Globus pallidus (tissue), 1 donor: Measurements from ENCODE around the gene HDHD3.
"Not testable (repeated sequence)": the region's sequence is repeated elsewhere in the genome, so short reads cannot be mapped to it uniquely, and the experiment has no call there.

Source experiments
- DNase-seq: peaks from one replicate; pipeline ENCODE4 v3.0.0-alpha.2; 2015; ENCODE audit warnings: low spot score

The HDHD3 gene

DNA sequence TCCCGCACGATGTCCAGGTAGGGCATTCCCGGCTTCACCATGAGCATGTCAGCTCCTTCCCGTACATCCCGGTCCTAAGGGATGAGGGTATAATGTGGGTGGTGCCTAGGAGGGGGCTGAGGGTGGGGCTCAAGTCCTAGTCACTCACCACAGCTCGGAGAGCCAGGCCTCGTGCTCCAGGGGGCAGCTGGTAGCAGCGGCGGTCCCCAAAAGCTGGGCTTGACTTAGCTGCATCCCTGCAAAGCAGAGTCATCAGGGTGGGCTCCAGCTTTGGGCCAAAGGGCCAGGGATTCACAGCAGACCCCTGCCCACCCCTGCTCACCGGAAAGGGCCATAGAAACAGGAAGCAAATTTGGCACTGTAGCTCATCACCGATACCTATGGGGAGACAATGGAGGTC lies 12.7 kb upstream of the HDHD3 start:
- DNase-seq: no peak

DNA sequence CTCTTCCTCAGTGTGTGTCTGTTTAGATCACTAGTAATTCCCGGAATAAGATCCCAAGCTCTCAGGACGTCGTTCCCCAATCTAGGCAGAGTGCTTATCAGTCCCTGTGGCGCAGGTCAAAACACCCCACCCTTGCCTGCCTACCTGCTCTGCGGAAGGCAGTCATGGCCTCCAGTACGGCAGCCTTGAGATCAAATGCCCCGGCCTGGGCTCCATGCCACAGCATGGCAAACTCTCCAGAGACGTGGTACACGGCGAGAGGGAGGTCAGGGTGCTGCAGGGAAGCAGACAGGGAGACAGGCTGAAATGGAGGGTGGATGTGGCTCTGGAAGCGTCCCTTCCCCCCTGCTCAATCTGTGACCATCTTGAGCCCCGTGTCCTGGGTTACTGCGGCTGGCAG lies 12.0 kb upstream of the HDHD3 start:
- no peak for DNase-seq

DNA sequence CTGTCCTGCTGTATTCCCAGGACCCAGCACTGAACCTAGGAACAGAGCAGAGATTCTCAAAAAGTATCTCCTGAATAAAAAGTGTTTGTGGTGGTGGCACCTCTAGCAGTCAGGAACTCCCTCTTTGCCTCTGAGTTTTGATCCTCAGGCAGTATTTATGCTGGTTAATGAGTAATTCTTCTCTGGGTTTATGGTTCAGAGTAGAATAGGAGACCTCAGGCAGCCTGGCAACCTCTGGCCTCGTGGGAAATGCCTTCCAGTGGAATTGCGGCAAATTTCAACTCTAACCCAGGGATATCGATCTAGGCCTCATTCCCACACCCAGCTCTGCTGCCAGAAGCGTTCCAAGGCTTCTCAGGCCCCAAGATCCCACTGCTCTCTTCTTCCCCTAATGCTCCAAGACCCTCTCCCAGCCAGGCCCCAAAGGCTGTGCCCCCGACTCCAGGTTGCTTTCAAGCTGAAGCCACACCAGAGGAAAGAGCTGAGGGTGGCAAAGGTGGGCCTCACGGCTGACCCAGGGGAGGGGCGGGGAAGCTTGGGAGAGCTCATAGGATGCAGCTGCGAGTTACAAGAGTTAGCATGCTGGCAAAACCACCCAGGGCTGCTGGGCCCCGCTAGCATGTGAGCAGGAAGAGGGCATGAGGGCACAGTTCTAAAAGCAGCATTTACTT lies 10.9 kb upstream of the HDHD3 start:
- DNase-seq: no peak

DNA sequence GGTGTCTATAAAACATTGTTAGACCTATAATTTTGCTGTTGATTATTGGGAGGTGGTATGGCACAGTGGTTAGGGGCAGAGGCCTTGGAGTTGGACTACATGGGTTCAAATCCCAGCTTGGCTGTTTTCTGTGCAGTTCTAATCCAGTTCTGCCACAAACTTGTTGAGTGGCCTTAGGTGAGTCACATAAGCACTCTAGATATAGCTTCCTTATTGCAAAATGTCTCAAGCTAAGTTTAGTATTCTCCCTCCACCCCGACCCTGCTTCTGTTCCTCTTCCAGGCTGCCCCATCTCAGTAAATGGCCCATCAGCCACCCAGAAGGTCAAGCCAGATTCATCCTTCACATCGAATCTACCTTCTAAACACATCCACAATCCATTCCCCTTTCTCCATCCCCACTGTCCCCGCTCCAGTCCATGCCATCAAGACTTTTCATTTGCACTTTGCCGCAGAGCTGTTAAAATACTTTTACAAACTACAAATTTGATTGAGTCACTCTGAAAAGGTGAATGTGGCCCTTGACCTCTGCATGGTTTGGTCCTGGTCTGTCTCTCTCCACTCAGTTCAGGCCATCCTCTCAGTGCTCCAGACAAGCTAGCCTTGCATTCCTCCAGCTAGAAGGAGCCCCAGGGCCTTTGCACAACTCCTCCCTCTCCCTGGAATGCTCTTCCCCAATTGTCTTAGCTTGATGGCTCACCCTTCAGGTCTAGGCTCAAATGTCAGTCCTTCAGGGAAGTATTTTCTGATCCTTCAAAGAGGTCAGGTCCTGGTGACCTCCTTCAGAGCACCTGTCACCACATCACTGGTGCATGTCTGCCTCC lies 10.0 kb upstream of the HDHD3 start:
- DNase-seq: no peak

- no peak for DNase-seq
These were observed 5.2 kb upstream of the HDHD3 start for GRCh38 chr9:113381909-113382411.

- DNase-seq: not testable (repeated sequence)
These were observed 4.7 kb upstream of the HDHD3 start for GRCh38 chr9:113381441-113381840.

DNA sequence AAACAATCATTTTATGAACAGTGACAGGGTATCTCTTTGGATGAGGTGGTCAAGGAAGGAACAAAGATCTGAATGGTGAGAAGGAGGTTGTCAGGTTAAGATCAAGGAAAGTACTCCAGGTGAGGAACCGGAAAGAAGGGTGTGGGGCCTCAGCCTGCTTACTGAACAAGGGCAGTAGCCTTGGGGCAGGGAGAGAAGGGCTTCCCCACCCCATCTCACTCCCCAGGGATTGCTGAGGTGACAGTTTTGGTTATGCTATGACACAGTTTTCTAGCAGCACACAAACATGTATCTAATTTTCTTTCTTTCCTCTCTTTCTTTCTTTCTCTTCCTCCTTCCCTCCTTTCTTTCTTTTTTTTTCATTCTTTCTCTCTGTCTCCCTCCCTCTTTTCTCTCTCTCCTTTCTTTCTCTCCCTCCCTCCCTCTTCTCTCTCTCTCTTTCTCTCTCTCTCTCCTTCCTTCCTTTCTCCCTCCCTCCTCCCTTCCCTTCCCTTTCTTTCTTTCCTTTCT lies 4.1 kb upstream of the HDHD3 start:
- no peak for DNase-seq

DNA sequence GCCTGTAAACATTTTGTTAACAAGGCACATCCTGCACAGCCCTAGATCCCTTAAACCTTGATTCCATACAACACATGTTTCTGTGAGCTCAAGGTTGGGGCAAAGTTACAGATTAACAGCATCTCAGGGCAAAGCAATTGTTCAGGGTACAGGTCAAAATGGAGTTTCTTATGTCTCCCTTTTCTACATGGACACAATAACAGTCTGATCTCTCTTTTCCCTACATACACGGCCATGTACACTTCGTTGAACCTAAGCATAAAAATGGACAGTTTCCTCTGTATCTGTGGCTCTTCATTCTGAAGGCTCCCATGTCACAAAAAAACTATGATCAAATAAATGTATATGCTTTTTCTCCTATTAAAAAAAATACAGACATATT lies 3.0 kb upstream of the HDHD3 start:
- not testable (repeated sequence) for DNase-seq

- DNase-seq: not testable (repeated sequence)
These were observed 2.5 kb upstream of the HDHD3 start for GRCh38 chr9:113379094-113379828.

DNA sequence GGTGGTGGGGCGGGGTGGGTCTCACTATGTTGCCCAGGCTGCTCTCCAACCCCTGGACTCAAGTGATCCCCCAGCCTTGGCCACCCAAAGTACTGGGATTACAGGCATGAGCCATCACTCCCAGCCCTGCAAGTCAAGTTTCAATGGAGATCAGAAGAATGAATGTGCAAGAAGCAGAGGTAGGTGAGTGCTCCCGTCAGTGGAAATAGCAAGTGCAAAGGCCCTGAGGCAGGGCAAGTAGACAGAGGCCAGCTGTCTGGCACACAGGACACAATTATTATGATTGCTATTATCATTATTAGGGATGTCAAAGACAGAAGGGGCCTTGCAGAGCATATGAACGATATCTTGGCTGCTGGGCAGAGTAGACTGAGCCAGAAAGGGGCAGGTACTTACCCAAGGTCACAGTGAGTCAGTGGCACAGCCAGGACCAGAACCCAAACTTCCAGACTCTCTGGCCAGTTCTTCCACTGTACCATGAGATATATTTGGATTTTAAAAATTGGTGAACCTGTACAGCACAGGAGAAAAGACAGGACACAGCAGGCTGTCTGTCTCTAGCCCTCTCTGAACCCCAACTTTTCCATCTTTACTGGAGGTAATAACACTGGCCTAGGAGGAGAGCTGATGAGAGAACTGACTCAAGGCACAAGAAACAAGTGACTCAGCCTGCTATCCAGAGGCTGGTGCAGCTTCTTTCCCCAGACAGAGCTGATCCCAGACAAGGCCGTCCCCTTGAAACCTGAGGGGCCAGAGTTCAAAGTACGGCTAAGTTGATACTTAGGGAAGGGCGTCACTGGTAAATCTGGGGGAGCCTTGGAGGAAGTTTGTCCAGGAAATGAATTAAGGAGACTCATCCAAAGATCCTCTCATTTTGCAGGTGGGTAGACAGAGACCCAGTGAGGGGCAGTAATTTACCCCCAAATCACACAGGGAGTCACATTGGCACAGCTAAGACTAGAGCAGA lies 1.4 kb downstream of the HDHD3 start:
- no peak for DNase-seq

DNA sequence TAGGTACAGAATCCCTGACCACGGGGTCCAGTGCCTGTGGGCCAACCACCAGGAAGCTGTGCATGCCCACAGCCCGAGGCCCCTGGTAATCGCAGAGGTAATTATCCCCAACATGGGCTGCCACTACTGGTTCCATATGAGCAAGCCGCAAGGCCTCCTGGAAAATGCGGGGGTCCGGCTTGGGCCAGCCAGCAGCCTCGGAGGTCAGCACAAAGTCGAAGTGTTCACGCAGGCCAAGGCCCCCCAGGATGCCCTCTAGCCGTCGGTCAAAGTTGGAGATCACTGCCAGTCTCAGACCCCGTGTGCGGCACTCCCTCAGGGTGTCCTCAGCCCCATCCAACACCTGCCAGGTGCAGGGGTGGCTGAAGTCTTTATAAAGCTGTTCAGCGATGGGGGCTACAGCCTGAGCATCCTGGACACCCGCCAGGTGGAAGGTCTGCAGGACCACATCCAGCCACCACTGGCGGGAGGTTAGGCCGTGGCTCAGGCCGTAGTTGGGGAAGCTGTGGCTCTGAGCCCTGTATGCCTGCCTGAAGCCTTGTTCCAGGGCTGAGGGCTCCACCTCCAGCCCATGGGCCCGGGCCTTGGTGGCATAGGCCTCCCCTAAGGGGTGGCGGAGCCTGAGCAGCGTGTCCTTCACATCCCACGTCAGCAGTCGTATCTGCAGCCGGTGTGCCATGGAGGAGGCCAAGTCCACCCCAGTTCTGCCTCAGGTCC lies 3.0 kb downstream of the HDHD3 start:
- no peak for DNase-seq

- no peak for DNase-seq
These were observed 3.5 kb downstream of the HDHD3 start for GRCh38 chr9:113373256-113373655.

DNA sequence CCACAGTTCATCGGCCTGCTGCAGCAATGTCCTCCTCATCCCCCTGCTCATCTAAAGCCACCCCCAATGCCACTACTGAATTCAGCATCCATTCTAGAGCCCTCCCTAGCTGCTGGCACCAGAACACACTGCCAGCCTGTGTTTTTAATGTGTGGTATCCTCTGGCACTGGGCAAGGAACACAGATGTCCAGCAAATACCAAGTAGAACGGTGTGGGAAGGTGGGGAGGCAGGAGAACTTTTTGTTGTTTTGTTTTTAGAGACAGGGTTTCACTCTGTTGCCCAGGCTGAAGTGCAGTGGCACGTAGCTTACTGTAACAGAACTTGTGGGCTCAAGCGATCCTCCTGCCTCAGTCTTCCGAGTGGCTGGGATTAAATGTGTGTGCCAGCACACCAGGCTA lies 4.7 kb downstream of the HDHD3 start:
- no peak for DNase-seq

GRCh38 chr9:113370806-113371325 lies 5.9 kb downstream of the HDHD3 start:
- DNase-seq: no peak

GRCh38 chr9:113369855-113370140 lies 7.0 kb downstream of the HDHD3 start:
- no peak for DNase-seq

DNA sequence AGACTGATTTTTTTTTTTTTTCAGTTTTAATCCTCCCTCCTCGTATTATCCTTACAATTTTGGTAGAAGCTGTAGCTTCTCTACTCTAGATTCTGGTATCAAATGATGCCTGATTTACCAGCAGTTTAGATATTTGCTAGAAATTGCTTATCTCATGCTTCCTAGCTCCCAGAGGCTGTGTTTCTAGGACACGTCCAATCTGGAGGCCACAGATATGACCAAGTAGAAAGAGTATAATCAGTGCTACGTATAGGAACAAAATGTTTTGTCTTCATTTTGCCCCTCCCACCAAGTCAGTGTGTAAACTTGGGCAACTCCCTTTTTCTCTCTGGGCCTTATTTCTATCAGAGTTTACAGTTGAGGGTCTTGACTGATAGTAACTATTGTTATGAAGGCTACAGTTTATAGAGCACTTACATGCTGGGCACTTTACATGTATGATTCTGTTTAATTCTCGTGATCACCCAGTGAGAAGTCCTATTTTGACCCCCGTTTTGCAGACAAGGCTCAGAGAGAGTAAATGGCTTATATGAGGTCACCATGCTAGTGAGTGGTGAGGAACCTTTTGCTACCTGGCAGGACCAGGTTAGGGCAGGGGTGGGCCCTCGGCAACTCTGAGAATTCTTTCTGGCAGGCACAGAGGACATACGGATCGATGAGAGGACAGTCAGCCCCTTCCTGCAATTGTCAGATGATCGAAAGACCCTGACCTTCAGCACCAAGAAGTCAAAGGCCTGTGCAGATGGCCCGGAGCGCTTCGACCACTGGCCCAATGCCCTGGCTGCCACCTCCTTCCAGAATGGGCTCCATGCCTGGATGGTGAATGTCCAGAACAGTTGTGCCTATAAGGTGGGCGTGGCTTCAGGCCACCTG lies 7.6 kb downstream of the HDHD3 start:
- no peak for DNase-seq

- no peak for DNase-seq
These were observed 8.3 kb downstream of the HDHD3 start for GRCh38 chr9:113368348-113368981.

DNA sequence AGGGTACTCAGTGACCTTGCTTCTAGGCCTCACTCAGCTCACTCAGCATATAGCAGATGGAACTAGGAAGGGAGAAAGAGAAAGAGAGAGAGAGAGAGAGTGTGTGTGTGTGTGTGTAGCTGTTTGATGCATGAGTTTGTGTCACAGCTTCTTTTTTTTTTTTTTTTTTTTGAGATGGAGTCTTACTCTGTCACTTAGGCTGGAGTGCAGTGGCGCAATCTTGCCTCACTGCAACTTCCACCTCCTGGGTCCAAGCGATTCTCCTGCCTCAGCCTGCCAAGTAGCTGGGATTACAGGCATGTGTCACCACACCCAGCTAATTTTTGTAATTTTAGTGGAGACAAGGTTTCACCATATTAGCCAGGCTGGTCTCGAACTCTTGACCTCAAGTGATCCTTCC lies 11.1 kb downstream of the HDHD3 start:
- not testable (repeated sequence) for DNase-seq

- DNase-seq: no peak
These were observed 11.8 kb downstream of the HDHD3 start for GRCh38 chr9:113364951-113365350.
